A549 treated with dexamethasone at 1 μM for 4 hours (cell line): ENCODE results near the gene TMEM203. TPM values are rescaled to one million over a fixed set of nuclear protein-coding genes. Genes with fewer than 3 reads are reported as not detected.

Source experiments
- total RNA-seq: library from RNA; stranded (reverse); fragments of 200-300 nt; extraction: Qiagen RNA extraction; gene quantifications from 5 replicates; pipeline ENCODE4 v1.2.3, GENCODE V29; 2022

Gene TMEM203
- 34.6 to 42.9 TPM (median 39.6 TPM) in 5 replicates for total RNA-seq

GRCh38 chr9:137205126-137206069 lies at the start of gene TMEM203, which contains the start of gene NDOR1:
Gene TMEM203 (minus strand): TSS chr9:137205648. CDS start chr9:137205414, 234 bp downstream.
Gene NDOR1 (plus strand): TSS chr9:137205700. CDS start chr9:137205778, 78 bp downstream.

DNA sequence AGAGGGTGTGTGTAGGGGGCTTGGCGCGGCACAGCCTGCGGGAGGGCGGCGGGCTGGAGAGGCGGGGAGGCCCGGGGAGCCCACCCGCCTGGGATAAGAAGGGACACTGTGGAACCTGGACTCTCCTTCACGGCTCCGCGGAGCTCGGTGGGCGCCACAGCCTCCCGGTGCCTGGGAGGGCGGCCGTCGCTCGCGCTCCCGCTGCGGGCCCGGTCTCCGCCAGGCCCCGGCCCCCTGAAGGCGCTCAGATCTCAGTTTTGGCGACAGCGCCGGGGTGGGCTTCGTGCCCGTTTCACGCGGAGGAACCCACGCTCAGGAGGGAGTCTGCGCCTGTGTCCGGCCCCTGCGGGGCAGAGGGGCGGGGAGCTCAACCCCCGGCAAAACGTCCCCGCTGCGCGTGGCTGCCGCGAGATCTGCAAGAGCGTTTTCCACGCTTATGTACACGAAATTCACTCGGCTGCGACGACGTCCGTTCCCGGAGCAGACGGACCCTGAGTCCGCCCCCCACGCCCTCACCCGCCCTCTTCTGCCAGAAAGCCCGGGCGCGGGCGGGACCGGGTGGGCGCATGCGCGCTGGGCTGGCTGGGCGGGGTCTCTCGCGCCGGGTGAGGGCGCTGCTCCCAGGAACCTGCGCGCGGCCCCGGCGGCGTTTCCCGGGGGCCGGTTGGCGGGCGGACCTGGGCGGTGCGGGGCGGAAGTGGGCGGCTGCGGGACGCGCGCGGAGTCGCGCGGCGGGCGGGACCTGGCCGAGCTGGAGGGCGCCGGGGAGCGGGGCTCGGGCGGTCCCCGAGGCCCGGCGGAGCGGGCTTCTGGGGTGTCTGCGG lies 49.4 kb upstream of the TMEM203 start, which contains the start of gene NELFB:
TSS of gene NELFB (plus strand) at position 704 of the 824 bp plus-strand sequence.

GRCh38 chr9:137251194-137251461 lies 45.7 kb upstream of the TMEM203 start, which contains the start of gene STPG3:
Gene STPG3 (plus strand): TSS chr9:137251286. CDS start chr9:137251287, 1 bp downstream.

DNA sequence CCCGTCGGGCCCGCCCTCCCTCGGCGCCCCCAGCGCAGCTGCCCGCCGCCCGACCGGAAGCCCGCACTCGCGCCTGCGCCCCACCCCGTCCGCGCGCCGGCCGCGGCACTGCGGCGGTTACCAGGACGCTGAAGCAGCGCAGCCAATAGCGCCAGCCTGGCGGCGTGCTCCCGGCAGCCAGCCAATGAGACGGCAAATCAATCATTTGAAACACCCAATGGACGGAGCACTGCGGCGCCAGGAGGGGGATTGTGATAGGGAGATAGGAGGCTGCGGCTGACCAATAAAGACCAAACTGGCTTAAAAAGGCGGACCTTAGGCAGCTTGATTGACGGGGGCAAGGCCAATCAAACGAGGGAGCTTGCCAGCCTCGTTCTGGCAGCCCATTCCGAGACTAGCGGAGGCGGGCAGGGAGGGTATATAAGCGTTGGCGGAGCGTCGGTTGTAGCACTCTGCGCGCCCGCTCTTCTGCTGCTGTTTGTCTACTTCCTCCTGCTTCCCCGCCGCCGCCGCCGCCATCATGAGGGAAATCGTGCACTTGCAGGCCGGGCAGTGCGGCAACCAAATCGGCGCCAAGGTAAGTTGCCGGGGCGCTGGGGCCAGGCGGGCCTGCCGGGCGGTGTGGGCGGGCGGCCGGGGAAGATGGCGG lies 35.5 kb upstream of the TMEM203 start, which contains the start of gene TUBB4B:
TSS of gene TUBB4B (plus strand) at position 447 of the 649 bp plus-strand sequence. CDS start at position 521, 74 bp downstream.

DNA sequence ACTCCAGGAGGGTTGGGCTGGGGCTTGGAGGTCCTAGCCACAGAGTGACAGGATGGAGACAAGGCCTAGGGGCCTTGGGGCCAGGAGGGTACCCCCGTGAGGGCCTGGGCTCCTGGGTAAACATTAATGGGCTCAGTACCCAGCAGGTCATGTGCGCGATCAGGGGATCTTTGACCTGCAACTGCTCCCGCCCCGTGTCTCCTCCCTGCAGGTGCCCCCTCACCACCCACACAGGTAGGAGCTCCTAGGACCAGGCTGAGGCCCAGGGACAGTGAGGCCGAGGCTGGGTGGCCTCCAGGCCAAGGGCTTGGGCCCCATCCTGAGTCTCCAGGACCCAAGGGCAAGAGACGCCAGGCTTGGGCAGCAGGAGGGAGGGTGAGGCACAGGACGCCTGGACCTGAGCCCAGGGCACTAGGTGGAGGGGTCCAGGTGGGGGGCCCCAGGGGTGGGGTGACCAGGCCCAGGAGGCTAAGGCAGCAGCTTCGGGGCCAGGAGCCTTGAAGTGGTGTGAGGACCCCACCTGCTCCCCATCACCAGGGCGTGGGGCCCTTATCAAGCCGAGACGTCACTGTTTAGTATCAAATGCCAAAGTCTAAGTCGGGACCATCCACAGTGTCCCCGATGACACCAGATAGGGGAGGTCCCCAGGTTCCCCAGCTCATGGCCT lies 25.4 kb upstream of the TMEM203 start, which contains the start of gene SLC34A3:
TSS of gene SLC34A3 (plus strand) at position 197 of the 667 bp plus-strand sequence. CDS start 802 bp downstream, outside the sequence.

DNA sequence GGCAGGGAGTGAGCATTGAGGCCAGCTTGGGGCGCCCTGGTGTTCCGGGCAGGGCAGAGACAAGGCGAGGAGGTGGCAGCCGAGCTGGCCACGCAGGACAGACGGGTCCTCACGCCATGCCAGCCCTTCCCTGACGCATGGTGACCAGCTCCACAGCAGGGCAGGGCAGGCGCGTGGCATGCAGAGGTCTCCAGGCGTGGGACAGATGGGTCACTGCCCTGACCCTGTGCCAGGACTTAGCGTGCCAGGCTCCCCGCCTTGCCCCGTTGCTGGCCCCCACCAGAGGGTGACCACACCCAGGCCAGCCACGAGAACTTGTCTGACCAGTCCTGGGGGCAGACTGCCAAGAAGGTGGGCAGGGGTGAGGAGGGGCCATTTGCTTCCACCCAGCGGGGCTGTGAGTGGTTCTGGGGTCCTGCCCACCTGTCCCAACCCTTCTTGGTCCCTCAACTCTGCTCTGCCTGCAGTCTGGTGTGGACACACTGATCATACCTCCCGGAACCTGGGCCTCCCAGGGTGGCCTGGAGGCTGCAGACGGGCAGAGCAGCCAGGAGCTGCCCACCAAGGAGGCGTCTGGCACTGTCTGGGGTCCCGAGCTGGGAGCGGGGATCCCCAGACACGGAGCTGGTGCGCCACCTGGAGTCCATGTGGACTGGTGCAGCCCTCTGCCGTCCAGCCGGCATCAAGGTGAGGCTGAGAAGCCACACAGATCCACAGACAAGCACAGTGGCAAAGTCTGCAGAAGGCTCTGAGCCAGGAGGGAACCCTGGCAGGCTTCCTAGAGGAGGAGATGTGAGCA lies 21.8 kb upstream of the TMEM203 start, which contains the start of gene RNF224:
TSS of gene RNF224 (plus strand) at position 449 of the 799 bp plus-strand sequence. CDS start 834 bp downstream, outside the sequence.

GRCh38 chr9:137224830-137225694 lies 19.6 kb upstream of the TMEM203 start, which contains the start of gene CYSRT1:
Gene CYSRT1 (plus strand): TSS chr9:137225174. CDS start chr9:137225622, 448 bp downstream.

DNA sequence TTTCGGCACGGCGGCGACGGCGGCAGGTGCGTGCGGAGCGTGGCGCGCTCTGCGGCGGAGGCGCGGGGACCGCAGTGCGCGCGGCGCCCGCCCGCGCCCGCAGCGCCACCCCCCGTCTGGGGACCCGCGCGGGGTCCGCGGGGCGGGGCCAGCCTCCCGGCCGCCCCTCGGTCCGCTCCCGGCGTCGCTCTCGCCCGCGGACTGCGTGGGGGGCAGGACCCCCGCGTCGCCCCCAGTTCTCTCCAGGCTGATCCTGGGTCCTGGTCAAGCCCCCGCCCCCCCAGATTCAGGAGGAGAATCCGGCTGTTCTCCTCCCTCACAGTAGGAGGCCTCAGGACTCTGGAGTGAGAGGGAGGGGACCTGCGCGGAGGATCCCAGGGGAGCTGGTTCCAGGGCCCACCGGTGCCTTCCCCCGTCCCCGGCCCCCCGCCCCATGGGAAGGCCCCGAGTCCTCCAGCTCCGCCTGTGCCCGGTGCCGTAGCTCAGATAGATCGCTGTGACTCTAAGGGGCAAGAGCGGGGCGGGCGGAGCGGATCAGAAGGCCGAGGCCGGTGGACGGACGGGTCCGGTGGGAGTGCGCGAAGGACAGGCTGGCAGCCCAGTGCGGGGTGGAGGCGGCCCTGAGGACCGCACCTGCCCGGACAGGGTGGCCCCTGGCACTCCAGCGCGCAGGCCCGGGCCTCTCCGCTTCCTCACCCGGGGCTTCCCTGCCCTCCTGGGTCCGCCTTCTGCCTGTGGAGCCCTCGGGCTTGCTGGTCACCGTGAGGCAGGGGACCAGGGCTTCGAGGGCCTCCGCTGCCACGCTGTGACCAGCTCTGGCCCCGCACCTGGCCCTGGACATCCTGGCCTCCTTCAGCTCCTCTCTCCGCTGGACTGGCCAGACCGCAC lies 17.0 kb upstream of the TMEM203 start, which contains the start of gene RNF208:
TSS of gene RNF208 (minus strand) at position 51 of the 888 bp plus-strand sequence. CDS start 1,028 bp downstream, outside the sequence.

GRCh38 chr9:137200311-137201204 lies 4.9 kb downstream of the TMEM203 start, which contains the start of gene TPRN:
Gene TPRN (minus strand): TSS chr9:137200741. CDS start chr9:137200711, 30 bp downstream.

DNA sequence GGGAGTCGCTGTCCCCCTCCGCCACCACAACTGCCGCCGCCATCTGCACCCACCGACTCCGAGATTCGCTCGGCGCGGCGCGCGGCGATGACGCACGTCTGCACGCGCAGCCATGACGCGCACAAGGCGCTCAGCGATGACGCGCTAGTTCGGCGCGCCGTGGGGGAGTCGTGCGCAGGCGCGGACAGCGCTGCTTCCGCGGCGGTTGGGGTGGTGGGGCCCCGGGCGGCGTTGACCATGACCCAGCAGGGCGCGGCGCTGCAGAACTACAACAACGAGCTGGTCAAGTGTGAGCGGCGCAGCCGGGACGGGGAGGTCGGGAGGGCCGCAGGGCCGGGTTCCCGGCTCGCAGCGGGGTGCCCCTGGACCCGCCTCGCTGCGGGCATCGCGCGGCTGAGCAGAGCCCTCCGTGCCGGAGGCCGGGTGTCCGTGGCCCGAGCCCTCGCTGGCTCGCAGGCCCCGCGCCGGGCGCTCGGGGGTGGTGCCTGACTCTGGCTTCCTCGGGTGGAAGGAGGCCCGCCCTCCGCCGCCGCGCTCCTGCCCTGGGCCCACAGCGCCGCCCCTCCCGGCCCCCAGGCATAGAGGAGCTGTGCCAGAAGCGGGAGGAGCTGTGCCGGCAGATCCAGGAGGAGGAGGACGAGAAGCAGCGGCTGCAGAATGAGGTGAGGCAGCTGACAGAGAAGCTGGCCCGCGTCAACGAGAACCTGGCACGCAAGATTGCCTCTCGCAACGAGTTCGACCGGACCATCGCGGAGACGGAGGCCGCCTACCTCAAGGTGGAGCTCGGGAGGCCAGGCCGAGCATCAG lies 16.8 kb downstream of the TMEM203 start, which contains the start of the genes ANAPC2 and SSNA1:
TSS of gene ANAPC2 (minus strand) at position 71 of the 807 bp plus-strand sequence. CDS start at position 43, 28 bp downstream.
TSS of gene SSNA1 (plus strand) at position 187 of the 807 bp plus-strand sequence. CDS start at position 238, 51 bp downstream.

DNA sequence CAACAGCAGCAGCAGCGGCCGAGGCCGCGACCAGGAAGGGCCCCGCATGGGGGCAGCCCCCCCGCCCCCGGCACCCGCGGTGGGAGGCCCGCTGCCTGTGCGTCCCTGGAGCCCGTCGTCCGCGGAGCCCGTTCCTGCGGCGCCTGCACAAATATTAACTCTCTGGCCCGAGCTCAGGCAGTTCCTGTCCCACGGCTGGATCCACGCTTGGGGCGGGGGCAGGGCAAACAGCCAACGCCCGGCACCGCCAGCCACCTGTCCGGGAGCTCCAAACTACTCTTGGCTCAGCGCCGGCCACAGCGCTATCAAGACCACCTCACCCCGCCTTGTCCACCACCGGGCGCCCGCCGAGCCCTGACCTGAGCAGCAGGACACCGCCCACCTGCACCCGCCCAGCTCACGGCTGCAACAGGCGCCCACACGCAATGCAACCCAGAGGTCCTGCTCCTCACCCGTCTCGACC lies 35.5 kb downstream of the TMEM203 start, which contains the start of gene LRRC26:
TSS of gene LRRC26 (minus strand) at position 156 of the 463 bp plus-strand sequence. CDS start at position 48, 108 bp downstream.

